Activated effector memory CD4-positive, alpha-beta T cell treated with Interleukin-2 at 50 U/mL for 16 hours (primary cell): ENCODE measurements around the gene GHRL.

Experiments
- DNase-seq: peaks from one replicate; pipeline ENCODE4 v3.0.0-alpha.2; 2020

GHRL gene

GRCh38 chr3:10238345-10239183 is 54.2 kb downstream of the GHRL start:
- no peak for DNase-seq
